Keratinocyte (primary cell): ENCODE results near the gene ANKS1B. TPM values are rescaled to one million over a fixed set of nuclear protein-coding genes. Genes with fewer than 3 reads are reported as not detected.

ENCODE experiments used
- DNase-seq: peaks from one replicate; pipeline ENCODE4 v3.0.0-alpha.2; 2011; ENCODE audit warnings: low read depth, missing footprints, low spot score
- FAIRE-seq: peaks from 2 replicates; lab custom pipeline; 2011; peaks lifted over from hg19 to GRCh38; lab: Jason Lieb, UNC
- H2AFZ ChIP-seq: 2 replicates; pipeline ENCODE4 v1.6.0; 2012; ENCODE audit warnings: low read length, control low read depth, inconsistent platforms; ENCODE audit not compliant: control insufficient read depth
- H3K27ac ChIP-seq: 2 replicates; pipeline ENCODE4 v1.5.1; 2011; ENCODE audit warnings: low read length; ENCODE audit not compliant: control insufficient read depth, insufficient read depth
- H3K27me3 ChIP-seq: 3 replicates; pipeline ENCODE4 v1.6.0; 2011; ENCODE audit warnings: low read length; ENCODE audit not compliant: control insufficient read depth, insufficient read depth; ENCODE audit errors: extremely low read depth
- H3K36me3 ChIP-seq, 2 experiments: 2 replicates in 1 of 2; 3 replicates in 1 of 2; pipeline ENCODE4 v1.5.1; 2011; ENCODE audit warnings: low read length in 2 of 2, mild to moderate bottlenecking in 1 of 2; ENCODE audit not compliant: control insufficient read depth in 2 of 2, insufficient read depth in 2 of 2; ENCODE audit errors: extremely low read depth in 1 of 2
- H3K4me1 ChIP-seq: 3 replicates; pipeline ENCODE4 v1.5.1; 2011; ENCODE audit warnings: low read length; ENCODE audit not compliant: control insufficient read depth, insufficient read depth; ENCODE audit errors: extremely low read depth
- H3K4me2 ChIP-seq: 3 replicates; pipeline ENCODE4 v1.6.0; 2011; ENCODE audit warnings: low read depth, low read length; ENCODE audit not compliant: control insufficient read depth, insufficient read depth; ENCODE audit errors: extremely low read depth
- H3K4me3 ChIP-seq, 3 experiments: fragments of 200-600 bp in 1 of 3; sonication (generic) in 1 of 3; 2 replicates in 2 of 3; 3 replicates in 1 of 3; pipeline ENCODE4 v1.5.1; 2011 to 2016; ENCODE audit warnings: low read length in 3 of 3, mild to moderate bottlenecking in 3 of 3, control low read depth in 2 of 3, inconsistent platforms in 1 of 3, low read depth in 1 of 3, mixed read lengths in 1 of 3, mixed run types in 1 of 3, moderate library complexity in 1 of 3; ENCODE audit not compliant: control insufficient read depth in 2 of 3, insufficient read depth in 2 of 3; ENCODE audit errors: extremely low read depth in 1 of 3
- H3K79me2 ChIP-seq: 2 replicates; pipeline ENCODE4 v1.6.0; 2012; ENCODE audit warnings: low read length; ENCODE audit not compliant: control insufficient read depth, insufficient read depth
- H3K9ac ChIP-seq: 3 replicates; pipeline ENCODE4 v1.6.0; 2011; ENCODE audit warnings: low read length; ENCODE audit not compliant: control insufficient read depth, insufficient read depth; ENCODE audit errors: extremely low read depth
- H3K9me1 ChIP-seq: 3 replicates; pipeline ENCODE4 v1.6.0; 2011; ENCODE audit warnings: low read length; ENCODE audit not compliant: control insufficient read depth, insufficient read depth; ENCODE audit errors: extremely low read depth
- H3K9me3 ChIP-seq: 2 replicates; pipeline ENCODE4 v1.5.1; 2012; ENCODE audit warnings: low read depth, low read length; ENCODE audit not compliant: control insufficient read depth
- H4K20me1 ChIP-seq: 3 replicates; pipeline ENCODE4 v1.6.0; 2011; ENCODE audit warnings: low read length; ENCODE audit not compliant: control insufficient read depth, insufficient read depth; ENCODE audit errors: extremely low read depth
- EZH2 ChIP-seq: IDR thresholded peaks from one replicate; pipeline ENCODE4 v1.6.1; 2012; ENCODE audit warnings: inconsistent platforms, mild to moderate bottlenecking, low read length, moderate library complexity
- dilution Hi-C: fragments of 300-500 bp; cut with MboI; formaldehyde crosslinking; loops from one replicate; pipeline ENCODE4 v1.7.0; 2020; ENCODE audit warnings: low sequenced_read_pairs; ENCODE audit not compliant: extremely low pct_ligation_motif_present
- polyA plus RNA-seq, 5 experiments: library from polyadenylated mRNA; depleted of rRNA in 3 of 5; stranded (reverse) in 3 of 5; stranded (forward) in 1 of 5; unstranded in 1 of 5; fragments of >200 nt; gene quantifications; 1 replicate in 1 of 5; 2 replicates in 3 of 5; 3 replicates in 1 of 5; pipeline versions ENCODE4 v1.2.1 to v1.2.3, GENCODE V29; 2011 to 2012; ENCODE audit warnings: missing spikeins in 2 of 5, low read depth in 1 of 5, low replicate concordance in 1 of 5
- TF ChIP-seq, protein P1 (sequence below), 3 experiments: IDR thresholded peaks in 1 of 3; conservative IDR thresholded peaks in 1 of 3; optimal IDR thresholded peaks in 1 of 3; 2 replicates in 2 of 3; 3 replicates in 1 of 3; pipeline versions ENCODE3 to v1.5.1; 2011; ENCODE audit warnings: low read length in 3 of 3, mild to moderate bottlenecking in 3 of 3, moderate library complexity in 2 of 3, control low read depth in 1 of 3, inconsistent platforms in 1 of 3; ENCODE audit not compliant: insufficient read depth in 2 of 3; ENCODE audit errors: extremely low read depth in 1 of 3

The ANKS1B gene
- polyA plus RNA-seq, 1 donor (not counting 4 experiments of a cell fraction or from before 2014, with no cell fraction given), result not detected

DNA sequence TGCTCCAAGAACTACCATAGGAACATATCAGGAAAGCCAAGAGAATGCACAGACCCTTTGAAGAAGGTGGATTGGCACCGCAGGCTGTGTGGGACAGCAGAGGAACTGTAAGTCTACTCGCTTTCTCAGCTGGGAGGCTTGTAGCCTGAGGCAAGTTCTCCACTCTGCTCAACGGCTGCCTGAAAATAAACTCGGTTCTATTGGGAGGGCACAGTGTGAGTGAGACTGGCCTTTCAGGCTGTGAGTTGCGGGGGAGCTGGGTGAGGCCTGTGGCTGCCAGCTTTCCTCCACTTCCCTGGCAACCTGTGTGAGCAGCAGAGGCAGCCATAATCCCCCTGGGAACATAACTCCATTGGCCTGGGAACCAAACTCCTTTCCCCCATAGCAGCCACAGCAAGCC is 132.1 kb downstream of the ANKS1B start:
- DNase-seq, result no peak
- H3K9ac ChIP-seq, result no peak overlapping the region
- H3K4me3 ChIP-seq, result no peak overlapping the region
- no peak overlapping the region for H3K27ac ChIP-seq
- no peak for FAIRE-seq
- H4K20me1 ChIP-seq, result no peaks in the 10 kb centered on the region
- no peaks in the 10 kb centered on the region for H3K79me2 ChIP-seq
- no peaks in the 10 kb centered on the region for H3K9me3 ChIP-seq
- no peak overlapping the region for H3K4me2 ChIP-seq
- no peaks in the 10 kb centered on the region for H3K27me3 ChIP-seq
- TF ChIP-seq EZH2, result no peak
- no peaks in the 10 kb centered on the region for H3K9me1 ChIP-seq
- H3K4me1 ChIP-seq, result no peaks in the 10 kb centered on the region
- H3K36me3 ChIP-seq, result no peaks in the 10 kb centered on the region
- dilution Hi-C loops, result no loop called here
- no peak overlapping the region for H2AFZ ChIP-seq

DNA sequence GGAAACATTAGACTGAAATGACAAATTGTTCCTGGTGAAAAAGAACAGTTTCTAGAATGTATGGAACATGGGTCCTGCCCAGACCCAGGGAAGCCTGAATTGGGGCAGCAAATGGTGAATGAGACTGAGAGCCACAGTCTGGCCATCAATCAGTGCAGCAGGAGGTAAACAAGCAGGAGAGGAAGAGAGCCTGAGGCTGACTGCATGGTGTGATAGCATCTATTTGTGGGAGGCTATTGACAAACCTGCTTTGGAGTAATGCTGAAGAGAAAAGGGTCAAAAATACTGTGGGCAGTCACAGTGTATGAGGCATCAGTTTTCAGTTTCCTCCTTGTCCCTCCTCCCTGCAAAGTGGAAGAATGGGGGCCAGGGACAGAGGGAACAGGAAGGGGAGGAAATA is 136.8 kb downstream of the ANKS1B start:
- H3K4me3 ChIP-seq, result no peak overlapping the region
- no peak overlapping the region for H3K27ac ChIP-seq
- H3K79me2 ChIP-seq, result no peaks in the 10 kb centered on the region
- TF ChIP-seq EZH2, result no peak
- TF ChIP-seq, protein P1, sequence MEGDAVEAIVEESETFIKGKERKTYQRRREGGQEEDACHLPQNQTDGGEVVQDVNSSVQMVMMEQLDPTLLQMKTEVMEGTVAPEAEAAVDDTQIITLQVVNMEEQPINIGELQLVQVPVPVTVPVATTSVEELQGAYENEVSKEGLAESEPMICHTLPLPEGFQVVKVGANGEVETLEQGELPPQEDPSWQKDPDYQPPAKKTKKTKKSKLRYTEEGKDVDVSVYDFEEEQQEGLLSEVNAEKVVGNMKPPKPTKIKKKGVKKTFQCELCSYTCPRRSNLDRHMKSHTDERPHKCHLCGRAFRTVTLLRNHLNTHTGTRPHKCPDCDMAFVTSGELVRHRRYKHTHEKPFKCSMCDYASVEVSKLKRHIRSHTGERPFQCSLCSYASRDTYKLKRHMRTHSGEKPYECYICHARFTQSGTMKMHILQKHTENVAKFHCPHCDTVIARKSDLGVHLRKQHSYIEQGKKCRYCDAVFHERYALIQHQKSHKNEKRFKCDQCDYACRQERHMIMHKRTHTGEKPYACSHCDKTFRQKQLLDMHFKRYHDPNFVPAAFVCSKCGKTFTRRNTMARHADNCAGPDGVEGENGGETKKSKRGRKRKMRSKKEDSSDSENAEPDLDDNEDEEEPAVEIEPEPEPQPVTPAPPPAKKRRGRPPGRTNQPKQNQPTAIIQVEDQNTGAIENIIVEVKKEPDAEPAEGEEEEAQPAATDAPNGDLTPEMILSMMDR (optimal IDR thresholded peaks at IDR 0.05 in 1 of 3, IDR thresholded peaks at IDR 0.05 in 1 of 3, conservative IDR thresholded peaks at IDR 0.05 in 1 of 3; ENCODE audit: extremely low read depth in 1 of 3, insufficient read depth in 2 of 3, low read length in 3 of 3), result no peak
- no peak overlapping the region for H3K9ac ChIP-seq
- FAIRE-seq (no peak), DNase-seq (no peak)
- H3K27me3 ChIP-seq, result no peaks in the 10 kb centered on the region
- H4K20me1 ChIP-seq, result no peaks in the 10 kb centered on the region
- dilution Hi-C loops, result no loop called here
- no peaks in the 10 kb centered on the region for H3K9me3 ChIP-seq
- H3K36me3 ChIP-seq, result no peaks in the 10 kb centered on the region
- no peaks in the 10 kb centered on the region for H3K4me1 ChIP-seq
- no peaks in the 10 kb centered on the region for H3K9me1 ChIP-seq
- H2AFZ ChIP-seq, result no peak overlapping the region
- no peak overlapping the region for H3K4me2 ChIP-seq

DNA sequence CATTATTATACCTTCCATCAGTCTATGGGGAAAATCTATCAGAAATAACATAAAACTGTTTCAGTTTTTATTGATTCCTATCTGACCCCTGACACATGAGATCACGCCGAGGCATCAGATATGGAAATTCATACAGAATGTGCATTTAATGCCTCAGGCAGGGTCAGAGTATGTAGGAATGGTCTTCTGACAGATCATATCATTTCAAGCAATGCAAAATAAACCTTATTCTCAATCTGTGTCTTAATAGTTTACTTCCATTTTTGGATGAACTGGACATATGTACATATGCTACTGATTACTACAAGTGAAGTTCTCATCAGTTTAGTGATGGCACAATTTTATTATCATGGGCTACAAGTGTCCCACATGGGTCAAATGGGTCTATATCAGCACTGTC is 150.0 kb downstream of the ANKS1B start:
- no peaks in the 10 kb centered on the region for H3K79me2 ChIP-seq
- no peak for TF ChIP-seq EZH2
- TF ChIP-seq, protein P1 (optimal IDR thresholded peaks at IDR 0.05 in 1 of 3, IDR thresholded peaks at IDR 0.05 in 1 of 3, conservative IDR thresholded peaks at IDR 0.05 in 1 of 3; ENCODE audit: extremely low read depth in 1 of 3, insufficient read depth in 2 of 3, low read length in 3 of 3), result no peak
- H2AFZ ChIP-seq, result no peak overlapping the region
- no peaks in the 10 kb centered on the region for H3K36me3 ChIP-seq
- H3K4me1 ChIP-seq, result no peaks in the 10 kb centered on the region
- H3K27ac ChIP-seq, result no peak overlapping the region
- H3K9me1 ChIP-seq, result no peaks in the 10 kb centered on the region
- H3K4me2 ChIP-seq, result no peak overlapping the region
- FAIRE-seq (no peak), DNase-seq (no peak)
- no peaks in the 10 kb centered on the region for H4K20me1 ChIP-seq
- no peak overlapping the region for H3K4me3 ChIP-seq
- no peaks in the 10 kb centered on the region for H3K27me3 ChIP-seq
- no peak overlapping the region for H3K9ac ChIP-seq
- dilution Hi-C loops, result no loop called here
- no peaks in the 10 kb centered on the region for H3K9me3 ChIP-seq
